CD14-positive monocyte (primary cell): ENCODE results near the gene ANKRD55. TPM values are rescaled to one million over a fixed set of nuclear protein-coding genes. Genes with fewer than 3 reads are reported as not detected.

Source experiments
- DNase-seq, 3 donors: peaks; one replicate each; pipeline ENCODE4 v3.0.0-alpha.2; 2011 to 2022
- H2AFZ ChIP-seq: 2 replicates; pipeline ENCODE4 v1.6.0; 2012; ENCODE audit warnings: mild to moderate bottlenecking, low read depth, low read length, inconsistent platforms; ENCODE audit not compliant: insufficient read depth, poor library complexity, severe bottlenecking
- H3K27ac ChIP-seq, 2 donors: 1 replicate in 1 of 2; 2 replicates in 1 of 2; pipeline ENCODE4 v1.5.1; 2012 to 2013; ENCODE audit warnings: low read length in 2 of 2, control low read depth in 1 of 2, inconsistent platforms in 1 of 2, low read depth in 1 of 2, mild to moderate bottlenecking in 1 of 2
- H3K27me3 ChIP-seq, 2 donors: one replicate each; pipeline versions ENCODE4 v1.6.0 to v1.6.1; 2011 to 2013; ENCODE audit warnings: low read length in 2 of 2; ENCODE audit not compliant: control insufficient read depth in 2 of 2, insufficient read depth in 2 of 2
- H3K36me3 ChIP-seq, 2 donors: replicated peaks in 1 of 2; 1 replicate in 1 of 2; 2 replicates in 1 of 2; pipeline versions ENCODE4 v1.5.1 to v1.6.1; 2012 to 2013; ENCODE audit warnings: low read length in 2 of 2, control low read depth in 1 of 2, inconsistent platforms in 1 of 2, mild to moderate bottlenecking in 1 of 2; ENCODE audit not compliant: insufficient read depth in 2 of 2, control insufficient read depth in 1 of 2
- H3K4me1 ChIP-seq, 2 donors: 1 replicate in 1 of 2; 2 replicates in 1 of 2; pipeline versions ENCODE4 v1.5.1 to v1.6.1; 2012 to 2013; ENCODE audit warnings: low read length in 2 of 2, control low read depth in 1 of 2, inconsistent platforms in 1 of 2, mild to moderate bottlenecking in 1 of 2, moderate library complexity in 1 of 2; ENCODE audit not compliant: insufficient read depth in 2 of 2, control insufficient read depth in 1 of 2
- H3K4me2 ChIP-seq: replicated peaks from 2 replicates; pipeline ENCODE3; 2012; ENCODE audit warnings: low read length, moderate library complexity, mild to moderate bottlenecking; ENCODE audit not compliant: poor library complexity, severe bottlenecking; ENCODE audit errors: extremely low read depth
- H3K4me3 ChIP-seq, 3 experiments: fragments of 200-600 bp in 1 of 3; sonication (generic) in 1 of 3; replicated peaks in 1 of 3; 1 replicate in 2 of 3; 2 replicates in 1 of 3; pipeline ENCODE4 v1.5.1; 2011 to 2013; ENCODE audit warnings: low read length in 3 of 3, mild to moderate bottlenecking in 3 of 3, control low read depth in 2 of 3, low read depth in 2 of 3, inconsistent platforms in 1 of 3, moderate library complexity in 1 of 3
- H3K79me2 ChIP-seq: 2 replicates; pipeline ENCODE4 v1.6.0; 2012; ENCODE audit warnings: mild to moderate bottlenecking, control low read depth, inconsistent platforms, low read length, moderate library complexity; ENCODE audit not compliant: insufficient read depth
- H3K9ac ChIP-seq: 2 replicates; pipeline ENCODE4 v1.6.0; 2017; ENCODE audit warnings: low read length, mild to moderate bottlenecking; ENCODE audit not compliant: insufficient read depth, poor library complexity, severe bottlenecking
- H3K9me3 ChIP-seq, 2 donors: replicated peaks in 1 of 2; 1 replicate in 1 of 2; 2 replicates in 1 of 2; pipeline versions ENCODE4 v1.5.1 to v1.6.1; 2012 to 2013; ENCODE audit warnings: low read length in 2 of 2, control low read depth in 1 of 2; ENCODE audit not compliant: control insufficient read depth in 1 of 2, insufficient read depth in 1 of 2
- H4K20me1 ChIP-seq: 2 replicates; pipeline ENCODE4 v1.6.0; 2012; ENCODE audit warnings: mild to moderate bottlenecking, low read length, control low read depth, moderate library complexity; ENCODE audit not compliant: insufficient read depth
- H3K27ac Mint-ChIP-seq, 7 donors: one replicate each; pipeline ENCODE4 v1.8.0; 2020; ENCODE audit warnings: mild to moderate bottlenecking in 7 of 7, mixed read lengths in 7 of 7, moderate library complexity in 6 of 7, inconsistent platforms in 2 of 7
- H3K27me3 Mint-ChIP-seq, 3 donors: one replicate each; pipeline ENCODE4 v1.8.0; 2021 to 2022; ENCODE audit warnings: low read depth in 3 of 3, mild to moderate bottlenecking in 3 of 3, mixed read lengths in 3 of 3, moderate library complexity in 3 of 3, inconsistent platforms in 1 of 3
- H3K36me3 Mint-ChIP-seq, 2 donors: one replicate each; pipeline ENCODE4 v1.8.0; 2020; ENCODE audit warnings: mixed read lengths in 2 of 2, inconsistent platforms in 1 of 2, mild to moderate bottlenecking in 1 of 2
- H3K4me1 Mint-ChIP-seq: one replicate; pipeline ENCODE4 v1.8.0; 2020; ENCODE audit warnings: mild to moderate bottlenecking, mixed read lengths
- H3K4me3 Mint-ChIP-seq, 2 donors: one replicate each; pipeline ENCODE4 v1.8.0; 2020; ENCODE audit warnings: mild to moderate bottlenecking in 2 of 2, mixed read lengths in 2 of 2, moderate library complexity in 1 of 2
- H3K9me3 Mint-ChIP-seq, 7 donors: one replicate each; pipeline ENCODE4 v1.8.0; 2020 to 2022; ENCODE audit warnings: mixed read lengths in 7 of 7, mild to moderate bottlenecking in 6 of 7, moderate library complexity in 6 of 7, inconsistent platforms in 2 of 7
- WGBS: methylation state at CpG from one replicate; pipeline ENCODE4 v1.1.5; 2013; ENCODE audit warnings: missing lambda C conversion rate; ENCODE audit not compliant: insufficient coverage; 5-methylcytosine and 5-hydroxymethylcytosine counted together
- intact Hi-C, 2 donors: fragments of 100-400 bp; cut with micrococcal nuclease; formaldehyde crosslinking; loops; one replicate each; pipeline versions ENCODE4 v1.15.0 to v1.15.1; 2023
- polyA plus RNA-seq, 3 donors: library from polyadenylated mRNA; depleted of rRNA in 1 of 3; unstranded in 2 of 3; stranded (reverse) in 1 of 3; fragments of 300-500 nt in 2 of 3; fragments of >200 nt in 1 of 3; fragmentation: Illumina TruSeq in 2 of 3; gene quantifications; 1 replicate in 2 of 3; 2 replicates in 1 of 3; pipeline ENCODE4 v1.2.3, GENCODE V29; 2012 to 2021
- TF ChIP-seq, protein P1 (sequence below): fragments of 200-600 bp; IDR thresholded peaks from one replicate; pipeline ENCODE4 v1.8.0; 2022; ENCODE audit warnings: antibody characterized with exemption, mild to moderate bottlenecking

The ANKRD55 gene
- polyA plus RNA-seq, 3 donors, result 0.20 to 0.55 (median 0.28) TPM

DNA sequence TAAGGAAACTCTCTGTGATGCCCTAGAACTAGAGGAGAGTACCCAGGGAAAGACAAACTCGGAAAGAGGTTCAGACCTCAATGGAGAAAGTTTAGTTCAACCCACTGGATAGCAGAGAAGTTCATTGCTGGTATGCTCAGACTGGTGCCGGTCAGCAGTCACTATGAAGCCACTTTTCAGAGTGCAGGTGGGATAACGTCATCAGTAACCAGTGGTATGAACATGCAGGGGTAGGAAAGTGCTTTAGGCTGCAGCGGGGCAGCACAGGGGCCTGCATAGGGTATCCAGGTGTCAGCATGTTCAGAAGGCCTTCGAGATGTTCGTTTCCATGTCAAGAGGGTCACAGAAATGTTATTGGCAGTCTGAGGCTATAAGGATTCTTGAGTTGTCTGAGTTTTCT, 20.8 kb upstream of the ANKRD55 start:
- Mint-ChIP-seq H3K4me1 (peaks cover 17% of the 10 kb centered on the region), H3K27me3 (peaks cover 0 to 3% (median 0%) of the 10 kb centered on the region in 3 donors), H3K36me3 (no peaks in the 10 kb centered on the region), H3K27ac (no peak overlapping the region), H3K4me3 (no peak overlapping the region), H3K9me3 (peaks cover under 1 to 8% (median 6%) of the 10 kb centered on the region in 7 donors)
- Histone ChIP-seq H3K9ac (no peak overlapping the region), H4K20me1 (no peaks in the 10 kb centered on the region), H3K9me3 (peaks cover 4 to 6% of the 10 kb centered on the region in 2 donors), H2AFZ (no peak overlapping the region), H3K4me2 (no peak overlapping the region), H3K27ac (no peak overlapping the region), H3K79me2 (no peaks in the 10 kb centered on the region), H3K27me3 (no peaks in the 10 kb centered on the region), H3K36me3 (no peaks in the 10 kb centered on the region), H3K4me1 (peaks cover 8% of the 10 kb centered on the region in 2 donors), H3K4me3 (no peak overlapping the region)
- no peak for DNase-seq
- 92% methylated on average over 4 of the region's 6 CpGs for WGBS
- intact Hi-C loops, result no loop called here
- TF ChIP-seq, protein P1, sequence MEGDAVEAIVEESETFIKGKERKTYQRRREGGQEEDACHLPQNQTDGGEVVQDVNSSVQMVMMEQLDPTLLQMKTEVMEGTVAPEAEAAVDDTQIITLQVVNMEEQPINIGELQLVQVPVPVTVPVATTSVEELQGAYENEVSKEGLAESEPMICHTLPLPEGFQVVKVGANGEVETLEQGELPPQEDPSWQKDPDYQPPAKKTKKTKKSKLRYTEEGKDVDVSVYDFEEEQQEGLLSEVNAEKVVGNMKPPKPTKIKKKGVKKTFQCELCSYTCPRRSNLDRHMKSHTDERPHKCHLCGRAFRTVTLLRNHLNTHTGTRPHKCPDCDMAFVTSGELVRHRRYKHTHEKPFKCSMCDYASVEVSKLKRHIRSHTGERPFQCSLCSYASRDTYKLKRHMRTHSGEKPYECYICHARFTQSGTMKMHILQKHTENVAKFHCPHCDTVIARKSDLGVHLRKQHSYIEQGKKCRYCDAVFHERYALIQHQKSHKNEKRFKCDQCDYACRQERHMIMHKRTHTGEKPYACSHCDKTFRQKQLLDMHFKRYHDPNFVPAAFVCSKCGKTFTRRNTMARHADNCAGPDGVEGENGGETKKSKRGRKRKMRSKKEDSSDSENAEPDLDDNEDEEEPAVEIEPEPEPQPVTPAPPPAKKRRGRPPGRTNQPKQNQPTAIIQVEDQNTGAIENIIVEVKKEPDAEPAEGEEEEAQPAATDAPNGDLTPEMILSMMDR, result no peak

DNA sequence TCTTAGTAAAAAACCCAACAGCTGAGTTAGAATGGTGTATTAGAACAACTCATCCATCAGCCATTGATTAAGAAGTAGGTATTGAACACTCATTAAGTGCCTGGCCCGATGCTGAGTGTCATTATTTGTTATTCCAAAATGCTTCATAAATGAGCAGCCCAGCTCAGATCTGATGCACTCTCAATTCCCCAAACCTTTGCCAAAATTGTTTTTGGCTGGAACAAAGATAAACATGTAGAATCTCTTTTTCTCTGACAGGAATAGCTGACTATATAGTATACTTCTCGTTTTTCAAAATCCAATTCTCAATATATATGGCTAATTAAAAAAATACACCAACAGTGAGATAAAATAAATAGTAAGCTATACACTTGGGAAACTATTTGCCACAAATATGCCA, 20.0 kb upstream of the ANKRD55 start:
- Mint-ChIP-seq H3K4me1 (peaks cover 17% of the 10 kb centered on the region), H3K27me3 (no peaks in the 10 kb centered on the region), H3K9me3 (peaks cover 4 to 12% (median 9%) of the 10 kb centered on the region in 7 donors), H3K4me3 (no peak overlapping the region), H3K27ac (no peak overlapping the region), H3K36me3 (no peaks in the 10 kb centered on the region)
- no peak overlapping the region for H3K4me2 ChIP-seq
- H3K4me3 ChIP-seq, result no peak overlapping the region
- H3K27me3 ChIP-seq, result no peaks in the 10 kb centered on the region
- H3K9ac ChIP-seq, result no peak overlapping the region
- no peak for DNase-seq
- TF ChIP-seq, protein P1, result no peak
- H3K79me2 ChIP-seq, result no peaks in the 10 kb centered on the region
- no peaks in the 10 kb centered on the region for H4K20me1 ChIP-seq
- H3K4me1 ChIP-seq, result peaks cover 7 to 8% of the 10 kb centered on the region in 2 donors
- intact Hi-C loops, result no loop called here
- WGBS, result no CpG with 5 or more reads among the region's 2 CpGs
- no peak overlapping the region for H3K27ac ChIP-seq
- H2AFZ ChIP-seq, result no peak overlapping the region
- H3K9me3 ChIP-seq, result peaks cover 8 to 11% of the 10 kb centered on the region in 2 donors
- H3K36me3 ChIP-seq, result no peaks in the 10 kb centered on the region
